Measurements from ENCODE around the gene SREBF1.

DNA sequence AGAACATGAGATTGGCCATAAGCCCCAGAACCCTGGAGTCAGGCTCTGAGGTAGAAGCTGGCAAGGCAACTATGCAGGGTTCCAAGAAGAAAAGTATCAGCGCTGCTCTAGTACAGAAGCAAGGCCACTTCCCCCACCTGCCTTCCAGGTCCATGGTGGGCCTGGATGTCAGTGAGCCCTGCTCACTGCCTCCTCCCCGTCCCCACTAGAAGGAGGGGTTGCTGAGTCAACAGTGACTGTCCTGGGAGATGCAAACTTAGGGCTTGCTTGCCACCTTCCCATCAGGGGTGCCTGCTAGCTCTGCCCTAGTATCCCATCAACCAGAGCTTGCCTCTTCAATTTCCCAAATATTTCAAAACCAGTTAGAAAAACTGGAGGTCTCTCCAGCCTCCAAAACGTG is 29.6 kb upstream of the SREBF1 start:
- no peak for TF ChIP-seq POLR2A (IDR thresholded peaks at IDR 0.05)
- TF ChIP-seq, protein P1, sequence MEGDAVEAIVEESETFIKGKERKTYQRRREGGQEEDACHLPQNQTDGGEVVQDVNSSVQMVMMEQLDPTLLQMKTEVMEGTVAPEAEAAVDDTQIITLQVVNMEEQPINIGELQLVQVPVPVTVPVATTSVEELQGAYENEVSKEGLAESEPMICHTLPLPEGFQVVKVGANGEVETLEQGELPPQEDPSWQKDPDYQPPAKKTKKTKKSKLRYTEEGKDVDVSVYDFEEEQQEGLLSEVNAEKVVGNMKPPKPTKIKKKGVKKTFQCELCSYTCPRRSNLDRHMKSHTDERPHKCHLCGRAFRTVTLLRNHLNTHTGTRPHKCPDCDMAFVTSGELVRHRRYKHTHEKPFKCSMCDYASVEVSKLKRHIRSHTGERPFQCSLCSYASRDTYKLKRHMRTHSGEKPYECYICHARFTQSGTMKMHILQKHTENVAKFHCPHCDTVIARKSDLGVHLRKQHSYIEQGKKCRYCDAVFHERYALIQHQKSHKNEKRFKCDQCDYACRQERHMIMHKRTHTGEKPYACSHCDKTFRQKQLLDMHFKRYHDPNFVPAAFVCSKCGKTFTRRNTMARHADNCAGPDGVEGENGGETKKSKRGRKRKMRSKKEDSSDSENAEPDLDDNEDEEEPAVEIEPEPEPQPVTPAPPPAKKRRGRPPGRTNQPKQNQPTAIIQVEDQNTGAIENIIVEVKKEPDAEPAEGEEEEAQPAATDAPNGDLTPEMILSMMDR (IDR thresholded peaks at IDR 0.05) = no peak
